Measurements from ENCODE around the gene EDAR.

Gene EDAR

GRCh38 chr2:109031476-109032228 is 42.6 kb upstream of the EDAR start:
- H2AFZ ChIP-seq (ENCODE audit: low read length): peak overlapping the region; percentile 44; the same call in 1 of the 2 replicates
- H3K4me3 ChIP-seq (ENCODE audit: low read depth, low read length, poor library complexity, severe bottlenecking): peak overlapping the region; percentile 55
- peak overlapping the region; percentile 49; the same call in 1 of the 2 replicates for H3K9ac ChIP-seq (ENCODE audit: low read length)

GRCh38 chr2:109030870-109031475 is 42.0 kb upstream of the EDAR start:
- peak overlapping the region; percentile 78 for H3K4me2 ChIP-seq (ENCODE audit: low read length)

More at GRCh38 chr2:109031476-109032228, 42.6 kb upstream of the EDAR start:
- no peaks in the 10 kb centered on the region for H3K9me2 ChIP-seq (ENCODE audit: low read depth, low read length)
- no peak for TF ChIP-seq EZH2 (IDR thresholded peaks at IDR 0.05; ENCODE audit: borderline replicate concordance, low read length)
- TF ChIP-seq, protein P1, sequence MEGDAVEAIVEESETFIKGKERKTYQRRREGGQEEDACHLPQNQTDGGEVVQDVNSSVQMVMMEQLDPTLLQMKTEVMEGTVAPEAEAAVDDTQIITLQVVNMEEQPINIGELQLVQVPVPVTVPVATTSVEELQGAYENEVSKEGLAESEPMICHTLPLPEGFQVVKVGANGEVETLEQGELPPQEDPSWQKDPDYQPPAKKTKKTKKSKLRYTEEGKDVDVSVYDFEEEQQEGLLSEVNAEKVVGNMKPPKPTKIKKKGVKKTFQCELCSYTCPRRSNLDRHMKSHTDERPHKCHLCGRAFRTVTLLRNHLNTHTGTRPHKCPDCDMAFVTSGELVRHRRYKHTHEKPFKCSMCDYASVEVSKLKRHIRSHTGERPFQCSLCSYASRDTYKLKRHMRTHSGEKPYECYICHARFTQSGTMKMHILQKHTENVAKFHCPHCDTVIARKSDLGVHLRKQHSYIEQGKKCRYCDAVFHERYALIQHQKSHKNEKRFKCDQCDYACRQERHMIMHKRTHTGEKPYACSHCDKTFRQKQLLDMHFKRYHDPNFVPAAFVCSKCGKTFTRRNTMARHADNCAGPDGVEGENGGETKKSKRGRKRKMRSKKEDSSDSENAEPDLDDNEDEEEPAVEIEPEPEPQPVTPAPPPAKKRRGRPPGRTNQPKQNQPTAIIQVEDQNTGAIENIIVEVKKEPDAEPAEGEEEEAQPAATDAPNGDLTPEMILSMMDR (IDR thresholded peaks at IDR 0.05; ENCODE audit: low read length): no peak
- H3K36me3 ChIP-seq (ENCODE audit: insufficient read depth, low read length): no peaks in the 10 kb centered on the region; the same call in 1 of the 2 replicates
- no peaks in the 10 kb centered on the region for H3F3A ChIP-seq (ENCODE audit: insufficient read depth, low read length)
- H3K4me1 ChIP-seq (ENCODE audit: insufficient read depth, low read length, severe bottlenecking): peaks cover 17% of the 10 kb centered on the region
- H3K27me3 ChIP-seq (ENCODE audit: insufficient read depth, low read length): 0 out of 2 replicates have a peak, but pooled peaks cover 6% of the 10 kb centered on the region
- no peak overlapping the region for H3K27ac ChIP-seq (ENCODE audit: low read depth, low read length, poor library complexity, severe bottlenecking)
- H3K9me3 ChIP-seq (ENCODE audit: low read length): no peaks in the 10 kb centered on the region
- peak overlapping the region; percentile 78 for H3K4me2 ChIP-seq (ENCODE audit: low read length)
- H3K79me2 ChIP-seq (ENCODE audit: insufficient read depth, low read length): no peaks in the 10 kb centered on the region
- no peaks in the 10 kb centered on the region for H4K20me1 ChIP-seq (ENCODE audit: insufficient read depth, low read length)

GRCh38 chr2:109029490-109030201 is 40.6 kb upstream of the EDAR start:
- Histone ChIP-seq H3K4me1 (ENCODE audit: insufficient read depth, low read length, severe bottlenecking) (peaks cover 17% of the 10 kb centered on the region), H3F3A (ENCODE audit: insufficient read depth, low read length) (no peaks in the 10 kb centered on the region), H3K9me3 (ENCODE audit: low read length) (no peaks in the 10 kb centered on the region), H3K79me2 (ENCODE audit: insufficient read depth, low read length) (no peaks in the 10 kb centered on the region), H3K36me3 (ENCODE audit: insufficient read depth, low read length) (no peaks in the 10 kb centered on the region; the same call in 1 of the 2 replicates), H3K4me2 (ENCODE audit: low read length) (no peak overlapping the region), H3K9me2 (ENCODE audit: low read depth, low read length) (no peaks in the 10 kb centered on the region), H4K20me1 (ENCODE audit: insufficient read depth, low read length) (no peaks in the 10 kb centered on the region), H2AFZ (ENCODE audit: low read length) (no peak overlapping the region), H3K4me3 (ENCODE audit: low read depth, low read length, poor library complexity, severe bottlenecking) (no peak overlapping the region), H3K9ac (ENCODE audit: low read length) (no peak overlapping the region), H3K27me3 (ENCODE audit: insufficient read depth, low read length) (0 out of 2 replicates have a peak, but pooled peaks cover 6% of the 10 kb centered on the region), H3K27ac (ENCODE audit: low read depth, low read length, poor library complexity, severe bottlenecking) (no peak overlapping the region)
- TF ChIP-seq EZH2 (IDR thresholded peaks at IDR 0.05; ENCODE audit: borderline replicate concordance, low read length): no peak
- TF ChIP-seq, protein P1 (IDR thresholded peaks at IDR 0.05; ENCODE audit: low read length): no peak

More at GRCh38 chr2:109030870-109031475, 42.0 kb upstream of the EDAR start:
- Histone ChIP-seq H4K20me1 (ENCODE audit: insufficient read depth, low read length) (no peaks in the 10 kb centered on the region), H2AFZ (ENCODE audit: low read length) (no peak overlapping the region; the same call in 1 of the 2 replicates), H3K36me3 (ENCODE audit: insufficient read depth, low read length) (no peaks in the 10 kb centered on the region; the same call in 1 of the 2 replicates), H3K27me3 (ENCODE audit: insufficient read depth, low read length) (0 out of 2 replicates have a peak, but pooled peaks cover 6% of the 10 kb centered on the region), H3K27ac (ENCODE audit: low read depth, low read length, poor library complexity, severe bottlenecking) (no peak overlapping the region), H3K9me3 (ENCODE audit: low read length) (no peaks in the 10 kb centered on the region), H3K79me2 (ENCODE audit: insufficient read depth, low read length) (no peaks in the 10 kb centered on the region), H3K9ac (ENCODE audit: low read length) (peak overlapping the region; percentile 49; the same call in 1 of the 2 replicates), H3K9me2 (ENCODE audit: low read depth, low read length) (no peaks in the 10 kb centered on the region), H3K4me1 (ENCODE audit: insufficient read depth, low read length, severe bottlenecking) (peaks cover 17% of the 10 kb centered on the region), H3F3A (ENCODE audit: insufficient read depth, low read length) (no peaks in the 10 kb centered on the region), H3K4me3 (ENCODE audit: low read depth, low read length, poor library complexity, severe bottlenecking) (peak overlapping the region; percentile 55)
- TF ChIP-seq EZH2 (IDR thresholded peaks at IDR 0.05; ENCODE audit: borderline replicate concordance, low read length): no peak
- TF ChIP-seq, protein P1 (IDR thresholded peaks at IDR 0.05; ENCODE audit: low read length): no peak
